OCI-LY3 (cell line): Measurements from ENCODE around the gene C3orf20.

Experiments
- H2AFZ ChIP-seq: fragments of 200-600, 300-600 bp; shearing (Covaris generic); 2 replicates; pipeline ENCODE4 v1.6.0; 2014; ENCODE audit warnings: antibody characterized with exemption, low read depth, low read length
- H3K27ac ChIP-seq: fragments of 200-600, 300-600 bp; sonication (generic); 2 replicates; pipeline ENCODE4 v1.5.1; 2014; ENCODE audit warnings: mild to moderate bottlenecking, low read length, moderate library complexity, mixed read lengths
- H3K27me3 ChIP-seq: fragments of 200-600, 300-600 bp; sonication (generic); 2 replicates; pipeline ENCODE4 v1.6.1; 2014; ENCODE audit warnings: low read depth, low read length, mixed read lengths
- H3K36me3 ChIP-seq: fragments of 200-600, 300-600 bp; sonication (generic); replicated peaks from 2 replicates; pipeline ENCODE3; 2014; ENCODE audit warnings: low read depth, low read length, mixed read lengths
- H3K4me1 ChIP-seq: fragments of 300-600, 200-600 bp; sonication (generic); 2 replicates; pipeline ENCODE4 v1.6.1; 2014; ENCODE audit warnings: low read length, mixed read lengths
- H3K4me2 ChIP-seq: fragments of 200-600, 300-600 bp; sonication (generic); 2 replicates; pipeline ENCODE4 v1.6.1; 2014; ENCODE audit warnings: low read length, mixed read lengths
- H3K4me3 ChIP-seq: fragments of 300-600, 200-600 bp; sonication (generic); 2 replicates; pipeline ENCODE4 v1.5.1; 2014; ENCODE audit warnings: antibody characterized with exemption, mild to moderate bottlenecking, low read length, moderate library complexity
- H3K79me2 ChIP-seq: fragments of 300-600, 200-600 bp; shearing (Covaris generic); 2 replicates; pipeline ENCODE4 v1.6.1; 2014; ENCODE audit warnings: mild to moderate bottlenecking, low read length, mixed read lengths
- H3K9ac ChIP-seq: fragments of 300-600, 200-600 bp; shearing (Covaris generic); 2 replicates; pipeline ENCODE4 v1.6.0; 2014; ENCODE audit warnings: mild to moderate bottlenecking, low read length, moderate library complexity
- H3K9me3 ChIP-seq: fragments of 200-600, 300-600 bp; shearing (Covaris generic); 2 replicates; pipeline ENCODE4 v1.6.1; 2014; ENCODE audit warnings: low read length, mixed read lengths; ENCODE audit not compliant: insufficient read depth
- H4K20me1 ChIP-seq: fragments of 200-600, 300-600 bp; sonication (generic); 2 replicates; pipeline ENCODE4 v1.6.1; 2016; ENCODE audit warnings: low read length, mixed read lengths; ENCODE audit not compliant: insufficient read depth
- CTCF ChIP-seq: fragments of 200-600, 300-600 bp; sonication (generic); IDR thresholded peaks from 2 replicates; pipeline ENCODE4 v1.5.1; 2014; ENCODE audit warnings: antibody characterized with exemption, low read length, low read depth
- EZH2phosphoT487 ChIP-seq: fragments of 200-600 bp; shearing (Covaris generic); IDR thresholded peaks from 2 replicates; pipeline ENCODE4 v1.6.1; 2018; ENCODE audit warnings: antibody characterized with exemption, mixed run types, low read depth

C3orf20 gene

GRCh38 chr3:14640157-14640562 lies 34.8 kb upstream of the C3orf20 start:
- Histone ChIP-seq H3K4me1 (no peaks in the 10 kb centered on the region), H3K27ac (no peak overlapping the region), H4K20me1 (no peaks in the 10 kb centered on the region), H2AFZ (no peak overlapping the region), H3K27me3 (peaks cover 90% of the 10 kb centered on the region), H3K36me3 (no peaks in the 10 kb centered on the region), H3K9ac (no peak overlapping the region), H3K4me3 (no peak overlapping the region), H3K79me2 (no peaks in the 10 kb centered on the region), H3K4me2 (no peak overlapping the region), H3K9me3 (no peaks in the 10 kb centered on the region)
- TF ChIP-seq EZH2phosphoT487: no peak
- TF ChIP-seq CTCF: no peak

GRCh38 chr3:14640734-14641133 lies 34.2 kb upstream of the C3orf20 start:
- Histone ChIP-seq H3K36me3 (no peaks in the 10 kb centered on the region), H4K20me1 (no peaks in the 10 kb centered on the region), H2AFZ (no peak overlapping the region), H3K4me3 (no peak overlapping the region), H3K4me2 (no peak overlapping the region), H3K4me1 (no peaks in the 10 kb centered on the region), H3K27ac (no peak overlapping the region), H3K9ac (no peak overlapping the region), H3K27me3 (peaks cover 87% of the 10 kb centered on the region), H3K79me2 (no peaks in the 10 kb centered on the region), H3K9me3 (no peaks in the 10 kb centered on the region)
- TF ChIP-seq EZH2phosphoT487: no peak
- no peak for TF ChIP-seq CTCF

- Histone ChIP-seq H3K4me3 (no peak overlapping the region), H3K36me3 (no peaks in the 10 kb centered on the region), H3K79me2 (no peaks in the 10 kb centered on the region), H3K9ac (no peak overlapping the region), H4K20me1 (no peaks in the 10 kb centered on the region), H3K4me2 (no peak overlapping the region), H3K27ac (no peak overlapping the region), H3K27me3 (peaks cover 81% of the 10 kb centered on the region), H2AFZ (no peak overlapping the region), H3K9me3 (no peaks in the 10 kb centered on the region), H3K4me1 (no peaks in the 10 kb centered on the region)
- TF ChIP-seq CTCF: no peak
- no peak for TF ChIP-seq EZH2phosphoT487
Measured at GRCh38 chr3:14641346-14641745, 33.6 kb upstream of the C3orf20 start.

GRCh38 chr3:14645453-14645852 lies 29.5 kb upstream of the C3orf20 start:
- no peak overlapping the region for H3K9ac ChIP-seq
- no peaks in the 10 kb centered on the region for H3K36me3 ChIP-seq
- no peaks in the 10 kb centered on the region for H3K9me3 ChIP-seq
- H2AFZ ChIP-seq: no peak overlapping the region
- TF ChIP-seq EZH2phosphoT487: no peak
- TF ChIP-seq CTCF: no peak
- H3K79me2 ChIP-seq: no peaks in the 10 kb centered on the region; the same call in 1 of the 2 replicates
- H3K4me1 ChIP-seq: peaks cover 2% of the 10 kb centered on the region; the same call in 1 of the 2 replicates
- H3K4me3 ChIP-seq: no peak overlapping the region
- H4K20me1 ChIP-seq: no peaks in the 10 kb centered on the region
- peaks cover 42% of the 10 kb centered on the region for H3K27me3 ChIP-seq
- no peak overlapping the region for H3K27ac ChIP-seq
- H3K4me2 ChIP-seq: no peak overlapping the region
